Choroid plexus epithelial cell (primary cell): ENCODE measurements around the gene CCDC116.
"Not testable (repeated sequence)": the region's sequence is repeated elsewhere in the genome, so short reads cannot be mapped to it uniquely, and the experiment has no call there.

Experiments
- DNase-seq: peaks from one replicate; pipeline ENCODE4 v3.0.0-alpha.2; 2010; ENCODE audit warnings: low read depth
- H3K4me3 ChIP-seq: 2 replicates; pipeline ENCODE4 v1.5.1; 2011; ENCODE audit warnings: low read depth, mild to moderate bottlenecking, control low read depth, low read length, moderate library complexity
- CTCF ChIP-seq: conservative IDR thresholded peaks from 2 replicates; pipeline ENCODE4 v1.5.1; 2011; ENCODE audit warnings: low read depth, mild to moderate bottlenecking, control low read depth, inconsistent platforms, low read length, moderate library complexity

The CCDC116 gene

DNA sequence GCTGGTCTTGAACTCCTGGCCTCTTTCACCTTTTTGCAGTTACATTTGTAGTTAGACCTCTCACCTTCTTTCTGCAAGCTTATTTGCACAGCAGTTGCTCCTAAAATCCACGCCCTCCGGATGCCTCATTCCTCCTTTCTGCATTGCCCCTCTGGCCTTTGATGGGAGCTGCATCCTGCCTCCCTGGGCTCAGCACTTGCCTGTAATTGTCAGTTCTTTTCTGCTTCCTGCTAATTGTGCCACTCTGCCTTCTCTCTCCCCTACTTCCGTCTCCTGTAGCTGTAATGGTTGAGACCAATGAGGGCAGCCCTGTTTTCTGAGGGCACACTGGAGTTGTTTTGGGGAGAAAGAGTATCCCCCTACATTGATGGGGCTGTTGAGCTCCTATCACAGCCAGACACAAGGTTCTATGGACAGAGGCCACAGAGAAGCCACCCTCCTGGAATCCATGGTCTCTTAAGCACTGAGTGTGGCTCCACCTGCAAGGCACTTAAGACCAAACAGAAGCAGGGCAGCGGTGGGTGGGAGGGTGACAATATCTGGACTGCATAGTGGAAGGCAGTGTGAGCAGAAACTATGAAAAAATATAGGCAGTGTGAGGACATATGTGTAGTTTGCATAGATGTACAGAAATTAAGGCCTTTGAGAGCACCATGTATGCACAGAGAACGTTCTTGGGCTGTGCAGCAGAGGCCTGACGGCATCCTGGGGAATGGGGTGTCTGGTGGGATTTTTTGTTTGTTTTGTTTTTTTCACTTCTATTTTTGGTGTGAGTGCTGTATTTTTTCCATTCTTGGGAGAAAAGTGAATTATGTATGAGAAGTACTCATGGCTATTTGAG, 33.3 kb upstream of the CCDC116 start:
- DNase-seq = no peak

DNA sequence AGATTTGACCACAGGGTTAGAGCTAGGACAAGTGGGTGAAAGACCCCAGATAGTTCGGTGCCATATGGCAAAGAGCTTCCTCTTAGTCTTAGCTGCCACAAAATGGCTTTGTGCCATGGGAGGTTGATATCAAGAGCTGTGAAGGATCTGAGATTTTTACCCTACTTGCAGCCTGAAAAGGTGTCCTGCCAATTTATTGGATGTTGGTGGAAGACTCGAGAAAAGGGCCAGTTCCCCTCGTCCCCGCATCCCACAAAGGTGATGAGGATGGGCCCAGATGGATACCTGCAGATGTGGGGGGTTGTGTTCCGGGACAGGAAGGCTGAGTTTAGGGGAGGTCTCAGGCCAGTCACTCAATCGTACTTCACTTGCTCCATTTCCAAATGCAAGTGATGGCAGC, 30.0 kb upstream of the CCDC116 start:
- TF ChIP-seq CTCF = no peak
- DNase-seq = no peak
- no peak overlapping the region for H3K4me3 ChIP-seq

More for the DNA sequence above, 33.3 kb upstream of the CCDC116 start:
- H3K4me3 ChIP-seq = no peak overlapping the region
- no peak for TF ChIP-seq CTCF

GRCh38 chr22:21603973-21604372, 28.6 kb upstream of the CCDC116 start:
- no peak for DNase-seq
- no peak for TF ChIP-seq CTCF
- H3K4me3 ChIP-seq = no peak overlapping the region

- DNase-seq = no peak
- no peak overlapping the region for H3K4me3 ChIP-seq
Measured at GRCh38 chr22:21605887-21606564, 26.5 kb upstream of the CCDC116 start.

DNA sequence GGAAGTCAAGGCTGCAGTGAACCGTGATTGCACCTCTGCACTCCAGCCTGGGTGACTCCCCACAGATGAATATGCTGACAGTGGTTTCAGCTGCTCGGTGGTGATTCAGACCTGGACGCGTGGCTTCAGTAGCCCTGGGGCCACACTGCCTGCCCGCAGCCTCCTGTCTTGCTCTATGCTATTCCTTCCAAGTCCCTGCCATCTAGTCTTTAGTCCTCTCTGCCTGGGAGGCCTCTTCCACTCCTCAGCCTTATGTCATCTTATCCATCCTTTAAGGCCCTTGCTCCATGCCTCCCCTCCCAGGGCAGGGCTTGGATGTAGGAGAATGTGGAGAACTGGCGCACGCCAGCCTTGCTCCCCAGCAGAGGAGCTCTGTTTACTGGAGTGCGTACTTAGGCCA, 25.8 kb upstream of the CCDC116 start:
- no peak for DNase-seq
- no peak overlapping the region for H3K4me3 ChIP-seq
- TF ChIP-seq CTCF = no peak

More at GRCh38 chr22:21605887-21606564, 26.5 kb upstream of the CCDC116 start:
- no peak for TF ChIP-seq CTCF

GRCh38 chr22:21609556-21610157, 22.9 kb upstream of the CCDC116 start:
- DNase-seq, H3K4me3 ChIP-seq: not testable (repeated sequence)

DNA sequence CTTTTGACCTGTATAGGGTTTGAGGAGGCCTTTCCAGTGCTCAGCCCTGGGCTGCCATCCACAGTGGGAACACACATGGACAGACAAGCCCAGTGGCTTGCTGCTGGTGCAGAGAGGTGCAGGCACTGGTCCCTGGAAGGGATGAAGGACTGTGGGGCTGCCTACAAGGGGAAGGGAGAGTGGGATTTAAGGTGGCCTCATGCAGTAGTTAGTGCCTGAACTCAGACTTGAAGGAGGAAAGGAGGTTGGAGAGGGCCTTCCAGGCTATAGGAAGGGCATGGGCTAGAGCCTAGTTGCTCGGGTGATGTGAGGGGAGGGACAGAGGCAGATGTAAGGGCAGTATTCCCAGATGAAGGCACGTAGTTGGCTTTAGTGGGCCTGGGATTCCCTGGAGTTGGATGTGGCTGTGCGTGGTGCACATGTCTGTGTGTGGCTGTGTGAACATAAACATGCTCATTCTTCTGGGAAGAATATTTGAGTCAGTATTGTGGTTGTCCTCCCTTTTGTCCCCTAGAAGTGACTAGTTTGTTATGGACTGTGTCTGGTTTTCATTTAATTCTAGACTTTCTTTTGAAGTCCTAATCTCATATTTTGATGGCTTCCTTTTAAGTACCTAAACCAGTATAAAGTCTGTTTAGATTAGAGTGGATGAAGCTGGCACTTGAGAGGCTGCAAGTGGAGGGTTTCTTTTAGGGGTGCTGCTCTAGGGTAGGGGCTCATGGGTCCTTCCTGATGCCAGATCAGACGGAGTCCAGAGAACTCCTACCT, 21.2 kb upstream of the CCDC116 start:
- no peak for TF ChIP-seq CTCF
- no peak overlapping the region for H3K4me3 ChIP-seq
- DNase-seq = no peak
